Measurements from ENCODE around the gene SLC15A4. TPM values are rescaled to one million over a fixed set of nuclear protein-coding genes. Genes with fewer than 3 reads are reported as not detected.
A peak's percentile ranks its signal among the peaks of the same experiment; 100 is the strongest.

SLC15A4 gene
- total and polyA plus RNA-seq, 10 donors: 19.0 to 92.4 (median 43.5) TPM

GRCh38 chr12:128817111-128818015 is 6.4 kb downstream of the SLC15A4 start:
- no peaks in the 10 kb centered on the region for H3K9me3 ChIP-seq
- H3K4me3 ChIP-seq: peak overlapping the region in 2 of 8 donors; percentile 7 to 97
- WGBS, 5 donors: 25 to 37% (median 35%) methylated on average over 8 of the region's 8 CpGs
- H3K27me3 ChIP-seq (replicated peaks in 1 of 7): no peaks in the 10 kb centered on the region
- H3K4me1 ChIP-seq: peaks cover 52 to 100% (median 75%) of the 10 kb centered on the region in 6 donors
- intact Hi-C loops (cut with DNase I; ENCODE audit: low total_unique reads): no loop called here
- no peak for TF ChIP-seq POLR2A (IDR thresholded peaks at IDR 0.05)
- peak; percentile 6 to 58 (median 56) for TF ChIP-seq POLR2AphosphoS5 (IDR thresholded peaks at IDR 0.05)
- TF ChIP-seq, protein P1, sequence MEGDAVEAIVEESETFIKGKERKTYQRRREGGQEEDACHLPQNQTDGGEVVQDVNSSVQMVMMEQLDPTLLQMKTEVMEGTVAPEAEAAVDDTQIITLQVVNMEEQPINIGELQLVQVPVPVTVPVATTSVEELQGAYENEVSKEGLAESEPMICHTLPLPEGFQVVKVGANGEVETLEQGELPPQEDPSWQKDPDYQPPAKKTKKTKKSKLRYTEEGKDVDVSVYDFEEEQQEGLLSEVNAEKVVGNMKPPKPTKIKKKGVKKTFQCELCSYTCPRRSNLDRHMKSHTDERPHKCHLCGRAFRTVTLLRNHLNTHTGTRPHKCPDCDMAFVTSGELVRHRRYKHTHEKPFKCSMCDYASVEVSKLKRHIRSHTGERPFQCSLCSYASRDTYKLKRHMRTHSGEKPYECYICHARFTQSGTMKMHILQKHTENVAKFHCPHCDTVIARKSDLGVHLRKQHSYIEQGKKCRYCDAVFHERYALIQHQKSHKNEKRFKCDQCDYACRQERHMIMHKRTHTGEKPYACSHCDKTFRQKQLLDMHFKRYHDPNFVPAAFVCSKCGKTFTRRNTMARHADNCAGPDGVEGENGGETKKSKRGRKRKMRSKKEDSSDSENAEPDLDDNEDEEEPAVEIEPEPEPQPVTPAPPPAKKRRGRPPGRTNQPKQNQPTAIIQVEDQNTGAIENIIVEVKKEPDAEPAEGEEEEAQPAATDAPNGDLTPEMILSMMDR (IDR thresholded peaks at IDR 0.05 in 8 of 11, conservative IDR thresholded peaks at IDR 0.05 in 3 of 11): peak in 1 of 11 experiments; percentile 19
- peak overlapping the region; percentile 14 to 98 (median 93) for H3K27ac ChIP-seq
- DNase-seq: peak; percentile 89
- H3K36me3 ChIP-seq: peaks cover 0 to 51% (median 16%) of the 10 kb centered on the region in 6 donors

- Histone ChIP-seq H3K27ac (peak overlapping the region in 7 of 8 donors; percentile 78 to 98 (median 94)), H3K9me3 (no peaks in the 10 kb centered on the region), H3K27me3 (replicated peaks in 1 of 7) (no peaks in the 10 kb centered on the region), H3K4me3 (peak overlapping the region in 1 of 8 donors; percentile 97), H3K36me3 (peaks cover 0 to 59% (median 16%) of the 10 kb centered on the region in 6 donors), H3K4me1 (peaks cover 49 to 100% (median 74%) of the 10 kb centered on the region in 6 donors)
- no peak for TF ChIP-seq POLR2AphosphoS5 (IDR thresholded peaks at IDR 0.05)
- TF ChIP-seq POLR2A (IDR thresholded peaks at IDR 0.05): no peak
- TF ChIP-seq, protein P1 (IDR thresholded peaks at IDR 0.05 in 8 of 11, conservative IDR thresholded peaks at IDR 0.05 in 3 of 11): no peak
- intact Hi-C loops (cut with DNase I; ENCODE audit: low total_unique reads): no loop called here
- DNase-seq: no peak
- 84 to 98% (median 89%) methylated on average over 4 of the region's 4 CpGs for WGBS, 5 donors
Measured at GRCh38 chr12:128816643-128816920, 7.2 kb downstream of the SLC15A4 start.

- H3K36me3 ChIP-seq: peaks cover 0 to 55% (median 16%) of the 10 kb centered on the region in 6 donors
- TF ChIP-seq, protein P1 (IDR thresholded peaks at IDR 0.05 in 8 of 11, conservative IDR thresholded peaks at IDR 0.05 in 3 of 11): no peak
- 67 to 81% (median 80%) methylated on average over 7 of the region's 7 CpGs for WGBS, 5 donors
- no peaks in the 10 kb centered on the region for H3K9me3 ChIP-seq
- no peaks in the 10 kb centered on the region for H3K27me3 ChIP-seq (replicated peaks in 1 of 7)
- intact Hi-C loops (cut with DNase I; ENCODE audit: low total_unique reads): no loop called here
- H3K27ac ChIP-seq: peak overlapping the region in 7 of 8 donors; percentile 78 to 98 (median 94)
- peaks cover 48 to 100% (median 74%) of the 10 kb centered on the region in 6 donors for H3K4me1 ChIP-seq
- no peak for DNase-seq
- H3K4me3 ChIP-seq: peak overlapping the region in 1 of 8 donors; percentile 97
Measured at GRCh38 chr12:128815779-128816642, 7.7 kb downstream of the SLC15A4 start.

Data from spleen (tissue), 11 donors.